Trophoblast cell (in vitro differentiated cells and primary cell): ENCODE data around the gene GPRC5B.
A peak's percentile ranks its signal among the peaks of the same experiment; 100 is the strongest.

ENCODE experiments used
- DNase-seq, 2 donors: peaks; one replicate each; pipeline ENCODE4 v3.0.0-alpha.2; 2016
- H2AFZ ChIP-seq: 2 replicates; pipeline ENCODE4 v1.6.1; 2013; ENCODE audit warnings: low read length, moderate library complexity, mild to moderate bottlenecking; ENCODE audit not compliant: insufficient read depth, poor library complexity
- H2AK5ac ChIP-seq: 2 replicates; pipeline ENCODE4 v1.6.1; 2013; ENCODE audit warnings: mild to moderate bottlenecking, low read length
- H2BK120ac ChIP-seq: 2 replicates; pipeline ENCODE4 v1.6.1; 2013; ENCODE audit warnings: low read length, mild to moderate bottlenecking, moderate library complexity; ENCODE audit not compliant: insufficient read depth, poor library complexity
- H2BK12ac ChIP-seq: 2 replicates; pipeline ENCODE4 v1.6.1; 2013; ENCODE audit warnings: mild to moderate bottlenecking, low read length, moderate library complexity
- H2BK5ac ChIP-seq: 2 replicates; pipeline ENCODE4 v1.6.1; 2013; ENCODE audit warnings: low read length, low read depth, moderate library complexity, mild to moderate bottlenecking; ENCODE audit not compliant: poor library complexity
- H3K14ac ChIP-seq: 2 replicates; pipeline ENCODE4 v1.6.1; 2013; ENCODE audit warnings: mild to moderate bottlenecking, low read length
- H3K18ac ChIP-seq: 2 replicates; pipeline ENCODE4 v1.6.1; 2013; ENCODE audit warnings: mild to moderate bottlenecking, low read length
- H3K23ac ChIP-seq: 2 replicates; pipeline ENCODE4 v1.6.1; 2013; ENCODE audit warnings: low read length
- H3K27ac ChIP-seq: 2 replicates; pipeline ENCODE4 v1.5.1; 2013; ENCODE audit warnings: low read depth, mild to moderate bottlenecking, inconsistent platforms, low read length, moderate library complexity
- H3K27me3 ChIP-seq: 2 replicates; pipeline ENCODE4 v1.6.1; 2013; ENCODE audit warnings: inconsistent platforms, mild to moderate bottlenecking, low read length, moderate library complexity; ENCODE audit not compliant: insufficient read depth
- H3K36me3 ChIP-seq, 2 experiments: 1 replicate in 1 of 2; 2 replicates in 1 of 2; pipeline ENCODE4 v1.6.1; 2013; ENCODE audit warnings: low read length in 2 of 2, mild to moderate bottlenecking in 2 of 2, moderate library complexity in 1 of 2; ENCODE audit not compliant: insufficient read depth in 2 of 2, control insufficient read depth in 1 of 2
- H3K4ac ChIP-seq: 2 replicates; pipeline ENCODE4 v1.6.1; 2013; ENCODE audit warnings: low read depth, mild to moderate bottlenecking, low read length, moderate library complexity
- H3K4me1 ChIP-seq, 2 experiments: 1 replicate in 1 of 2; 2 replicates in 1 of 2; pipeline ENCODE4 v1.6.1; 2013; ENCODE audit warnings: low read length in 2 of 2, mild to moderate bottlenecking in 2 of 2, moderate library complexity in 1 of 2; ENCODE audit not compliant: insufficient read depth in 2 of 2, control insufficient read depth in 1 of 2
- H3K4me2 ChIP-seq: 2 replicates; pipeline ENCODE4 v1.6.1; 2013; ENCODE audit warnings: inconsistent platforms, mild to moderate bottlenecking, low read length, moderate library complexity
- H3K4me3 ChIP-seq: 2 replicates; pipeline ENCODE4 v1.5.1; 2013; ENCODE audit warnings: mild to moderate bottlenecking, low read depth, low read length, inconsistent platforms
- H3K79me1 ChIP-seq: one replicate; pipeline ENCODE4 v1.6.1; 2013; ENCODE audit warnings: low read length
- H3K79me2 ChIP-seq: 2 replicates; pipeline ENCODE4 v1.6.1; 2013; ENCODE audit warnings: low read length, mild to moderate bottlenecking; ENCODE audit not compliant: control insufficient read depth, insufficient read depth, poor library complexity
- H3K9ac ChIP-seq: 2 replicates; pipeline ENCODE4 v1.6.1; 2013; ENCODE audit warnings: mild to moderate bottlenecking, low read length
- H3K9me3 ChIP-seq: 2 replicates; pipeline ENCODE4 v1.6.1; 2013; ENCODE audit warnings: low read depth, mild to moderate bottlenecking, control low read depth, inconsistent platforms, low read length; ENCODE audit not compliant: insufficient read depth
- H4K12ac ChIP-seq: 2 replicates; pipeline ENCODE4 v1.6.1; 2013; ENCODE audit warnings: low read depth, mild to moderate bottlenecking, low read length, moderate library complexity
- H4K8ac ChIP-seq: 2 replicates; pipeline ENCODE4 v1.6.1; 2013; ENCODE audit warnings: low read depth, mild to moderate bottlenecking, low read length, moderate library complexity
- H4K91ac ChIP-seq: one replicate; pipeline ENCODE4 v1.6.1; 2013; ENCODE audit warnings: low read depth, mild to moderate bottlenecking, low read length, moderate library complexity
- WGBS: extraction: QIAGEN DNeasy Blood & Tissue Kit; methylation state at CpG from one replicate; pipeline ENCODE4 v1.1.7; 2013; ENCODE audit warnings: missing lambda C conversion rate; ENCODE audit not compliant: insufficient read length, insufficient coverage; ENCODE audit errors: extremely low coverage; 5-methylcytosine and 5-hydroxymethylcytosine counted together

GPRC5B gene

GRCh38 chr16:19856120-19856519, 28.5 kb downstream of the GPRC5B start:
- Histone ChIP-seq H3K27ac (no peak overlapping the region), H2BK12ac (no peak overlapping the region), H4K8ac (no peak overlapping the region), H3K4ac (no peak overlapping the region), H3K14ac (no peak overlapping the region), H3K4me1 (peaks cover 0 to 2% of the 10 kb centered on the region in 2 experiments), H3K79me2 (no peaks in the 10 kb centered on the region), H3K4me3 (no peak overlapping the region), H3K18ac (no peak overlapping the region), H3K4me2 (no peak overlapping the region), H4K91ac (no peak overlapping the region), H2BK5ac (no peak overlapping the region), H3K79me1 (no peaks in the 10 kb centered on the region), H3K9ac (no peak overlapping the region), H2AK5ac (no peak overlapping the region), H3K27me3 (no peaks in the 10 kb centered on the region), H2AFZ (no peak overlapping the region), H3K9me3 (no peaks in the 10 kb centered on the region), H3K23ac (no peak overlapping the region), H2BK120ac (no peak overlapping the region), H4K12ac (no peak overlapping the region), H3K36me3 (peaks cover 11 to 13% of the 10 kb centered on the region in 2 experiments)
- DNase-seq, result no peak
- WGBS, result no CpG with 5 or more reads among the region's 10 CpGs

GRCh38 chr16:19854543-19854876, 30.1 kb downstream of the GPRC5B start:
- no peak overlapping the region for H3K4me3 ChIP-seq
- H2BK120ac ChIP-seq, result no peak overlapping the region
- no peak overlapping the region for H3K4ac ChIP-seq
- no peak overlapping the region for H2AFZ ChIP-seq
- no peak overlapping the region for H3K9ac ChIP-seq
- H3K9me3 ChIP-seq, result no peaks in the 10 kb centered on the region
- peaks cover under 1 to 6% of the 10 kb centered on the region in 2 experiments for H3K36me3 ChIP-seq
- no peaks in the 10 kb centered on the region for H3K27me3 ChIP-seq
- H3K27ac ChIP-seq, result no peak overlapping the region
- no peak overlapping the region for H3K23ac ChIP-seq
- no peak overlapping the region for H2BK5ac ChIP-seq
- no peak overlapping the region for H4K8ac ChIP-seq
- no peak overlapping the region for H2AK5ac ChIP-seq
- H3K4me2 ChIP-seq, result no peak overlapping the region
- no peak overlapping the region for H3K18ac ChIP-seq
- no peak overlapping the region for H3K14ac ChIP-seq
- H3K4me1 ChIP-seq, result no peaks in the 10 kb centered on the region
- no CpG with 5 or more reads among the region's 6 CpGs for WGBS
- no peak overlapping the region for H4K91ac ChIP-seq
- H3K79me2 ChIP-seq, result no peaks in the 10 kb centered on the region
- H4K12ac ChIP-seq, result no peak overlapping the region
- no peak overlapping the region for H2BK12ac ChIP-seq
- H3K79me1 ChIP-seq, result no peaks in the 10 kb centered on the region
- no peak for DNase-seq

- H3K4me3 ChIP-seq, result no peak overlapping the region
- no peak overlapping the region for H2BK12ac ChIP-seq
- no peaks in the 10 kb centered on the region for H3K79me1 ChIP-seq
- peaks cover 0 to 3% of the 10 kb centered on the region in 2 experiments for H3K36me3 ChIP-seq
- no peaks in the 10 kb centered on the region for H3K9me3 ChIP-seq
- DNase-seq, result peak; percentile 26 to 33
- H3K4me1 ChIP-seq, result no peaks in the 10 kb centered on the region
- H4K8ac ChIP-seq, result no peak overlapping the region
- no peak overlapping the region for H3K4ac ChIP-seq
- H3K79me2 ChIP-seq, result no peaks in the 10 kb centered on the region
- H3K27ac ChIP-seq, result no peak overlapping the region
- H2AK5ac ChIP-seq, result no peak overlapping the region
- WGBS, result no CpG with 5 or more reads among the region's 7 CpGs
- no peak overlapping the region for H2BK5ac ChIP-seq
- no peak overlapping the region for H4K91ac ChIP-seq
- H3K23ac ChIP-seq, result no peak overlapping the region
- H3K14ac ChIP-seq, result no peak overlapping the region
- no peak overlapping the region for H3K18ac ChIP-seq
- H3K9ac ChIP-seq, result no peak overlapping the region
- H2BK120ac ChIP-seq, result no peak overlapping the region
- no peak overlapping the region for H3K4me2 ChIP-seq
- H3K27me3 ChIP-seq, result no peaks in the 10 kb centered on the region
- H2AFZ ChIP-seq, result no peak overlapping the region
- no peak overlapping the region for H4K12ac ChIP-seq
Measured at GRCh38 chr16:19853742-19854542, 30.7 kb downstream of the GPRC5B start.

GRCh38 chr16:19853132-19853741, 31.4 kb downstream of the GPRC5B start:
- Histone ChIP-seq H3K36me3 (no peaks in the 10 kb centered on the region), H3K4me3 (no peak overlapping the region)

More at GRCh38 chr16:19853132-19853741, 31.4 kb downstream of the GPRC5B start:
- Histone ChIP-seq H3K79me2 (no peaks in the 10 kb centered on the region), H2BK12ac (no peak overlapping the region), H2BK5ac (no peak overlapping the region), H4K12ac (no peak overlapping the region), H3K79me1 (no peaks in the 10 kb centered on the region), H3K4ac (no peak overlapping the region), H3K9me3 (no peaks in the 10 kb centered on the region), H3K27ac (no peak overlapping the region), H4K91ac (no peak overlapping the region), H3K14ac (no peak overlapping the region), H3K23ac (no peak overlapping the region), H3K4me1 (no peaks in the 10 kb centered on the region), H3K4me2 (no peak overlapping the region), H2AK5ac (no peak overlapping the region), H3K9ac (no peak overlapping the region), H3K27me3 (no peaks in the 10 kb centered on the region), H4K8ac (no peak overlapping the region), H2BK120ac (no peak overlapping the region), H2AFZ (no peak overlapping the region), H3K18ac (no peak overlapping the region)
- DNase-seq, result peak; percentile 82 to 92
- no CpG with 5 or more reads among the region's 8 CpGs for WGBS
